ENCODE data around the gene SEMA5B. TPM values are rescaled to one million over a fixed set of nuclear protein-coding genes. Genes with fewer than 3 reads are reported as not detected.

The SEMA5B gene
- polyA plus RNA-seq, 1 experiment = not detected

DNA sequence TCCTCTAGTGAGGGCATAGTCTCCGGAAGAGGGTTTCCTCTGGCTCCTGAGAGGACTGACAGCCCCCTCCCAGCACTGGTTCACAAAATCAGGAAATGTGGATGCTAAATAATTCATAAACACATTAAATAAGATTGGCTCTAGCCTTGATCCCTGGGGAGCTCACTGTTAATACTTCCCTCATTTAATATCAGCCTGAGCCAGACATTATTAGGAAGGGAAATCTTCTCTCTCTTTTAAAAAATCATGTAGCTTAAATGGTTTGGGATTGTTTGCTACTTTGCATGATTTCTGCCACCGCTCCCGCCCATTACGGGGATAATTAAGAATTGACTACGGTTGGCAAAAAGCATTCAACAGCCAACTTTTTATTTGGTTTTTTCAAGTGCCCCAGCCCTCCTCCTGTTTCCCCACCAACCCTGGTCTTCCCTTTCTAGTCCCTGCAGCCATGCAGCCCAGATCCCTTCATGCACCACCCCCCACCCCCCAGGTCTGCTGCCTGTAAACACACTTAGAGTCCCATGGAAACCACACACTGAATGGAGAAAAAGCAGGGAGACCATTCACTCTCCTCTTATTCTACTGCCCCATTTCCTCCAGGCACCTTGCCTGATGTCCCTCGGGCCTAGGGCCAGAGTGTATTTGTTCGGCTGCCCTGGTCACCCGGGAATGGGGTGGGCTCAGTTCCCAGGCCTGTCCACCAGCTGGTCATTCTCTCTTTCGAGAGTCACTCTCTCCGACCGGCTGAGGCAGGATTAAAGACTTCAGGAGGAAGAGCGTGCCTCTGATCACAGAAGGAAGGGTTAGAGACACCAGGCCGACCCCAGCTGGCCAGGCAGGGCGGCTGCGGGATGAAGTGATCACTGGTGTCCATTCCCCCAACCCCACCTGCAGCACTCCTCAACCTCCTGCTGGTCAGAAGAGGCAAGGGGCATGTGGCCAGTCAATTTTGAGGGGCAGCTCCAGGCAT, 45.1 kb downstream of the SEMA5B start:
- no peak for DNase-seq (ENCODE audit: low read depth)
- POLR2A ChIA-PET = interaction anchor here (0.6 kb wide), 1 partner anchor 34 kb away, joined by 6 read pairs; no protein-coding TSS in a partner anchor
- H3K27me3 ChIP-seq (ENCODE audit: control insufficient read depth, insufficient read depth, low read length) = peaks cover 59% of the 10 kb centered on the region
- H3K4me3 ChIP-seq (ENCODE audit: low read depth, low read length) = no peak overlapping the region
- CTCF ChIA-PET = interaction anchor here (1.1 kb wide), 1 partner anchor 13 kb away, joined by 3 read pairs; no protein-coding TSS in a partner anchor
- TF ChIP-seq, protein P1, sequence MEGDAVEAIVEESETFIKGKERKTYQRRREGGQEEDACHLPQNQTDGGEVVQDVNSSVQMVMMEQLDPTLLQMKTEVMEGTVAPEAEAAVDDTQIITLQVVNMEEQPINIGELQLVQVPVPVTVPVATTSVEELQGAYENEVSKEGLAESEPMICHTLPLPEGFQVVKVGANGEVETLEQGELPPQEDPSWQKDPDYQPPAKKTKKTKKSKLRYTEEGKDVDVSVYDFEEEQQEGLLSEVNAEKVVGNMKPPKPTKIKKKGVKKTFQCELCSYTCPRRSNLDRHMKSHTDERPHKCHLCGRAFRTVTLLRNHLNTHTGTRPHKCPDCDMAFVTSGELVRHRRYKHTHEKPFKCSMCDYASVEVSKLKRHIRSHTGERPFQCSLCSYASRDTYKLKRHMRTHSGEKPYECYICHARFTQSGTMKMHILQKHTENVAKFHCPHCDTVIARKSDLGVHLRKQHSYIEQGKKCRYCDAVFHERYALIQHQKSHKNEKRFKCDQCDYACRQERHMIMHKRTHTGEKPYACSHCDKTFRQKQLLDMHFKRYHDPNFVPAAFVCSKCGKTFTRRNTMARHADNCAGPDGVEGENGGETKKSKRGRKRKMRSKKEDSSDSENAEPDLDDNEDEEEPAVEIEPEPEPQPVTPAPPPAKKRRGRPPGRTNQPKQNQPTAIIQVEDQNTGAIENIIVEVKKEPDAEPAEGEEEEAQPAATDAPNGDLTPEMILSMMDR (IDR thresholded peaks at IDR 0.05; ENCODE audit: insufficient read depth, low read depth, low read length) = no peak
- H3K36me3 ChIP-seq (ENCODE audit: control insufficient read depth, insufficient read depth, low read length) = no peaks in the 10 kb centered on the region

DNA sequence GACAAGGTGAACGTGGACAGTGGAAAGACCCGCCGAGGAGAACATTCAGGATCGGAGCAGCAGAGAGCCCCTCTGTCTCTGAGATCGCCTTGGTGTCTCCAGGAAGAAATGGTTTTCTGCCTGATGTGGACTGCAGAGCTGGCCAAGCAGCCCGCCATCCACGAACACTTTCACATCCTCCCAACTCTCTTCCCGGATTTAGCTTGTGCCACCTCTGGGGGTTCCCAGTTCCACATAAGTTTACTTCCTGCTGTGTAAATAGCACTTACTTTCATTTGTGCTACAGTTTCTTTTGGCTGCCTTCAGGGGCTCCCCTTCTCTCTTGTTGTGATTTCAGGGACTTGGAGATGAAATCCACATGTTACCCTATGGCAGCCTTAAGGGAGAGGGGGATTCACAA, 48.4 kb downstream of the SEMA5B start:
- CTCF ChIA-PET = no interaction called here
- TF ChIP-seq, protein P1 (IDR thresholded peaks at IDR 0.05; ENCODE audit: insufficient read depth, low read depth, low read length) = no peak
- peaks cover 39% of the 10 kb centered on the region for H3K27me3 ChIP-seq (ENCODE audit: control insufficient read depth, insufficient read depth, low read length)

DNA sequence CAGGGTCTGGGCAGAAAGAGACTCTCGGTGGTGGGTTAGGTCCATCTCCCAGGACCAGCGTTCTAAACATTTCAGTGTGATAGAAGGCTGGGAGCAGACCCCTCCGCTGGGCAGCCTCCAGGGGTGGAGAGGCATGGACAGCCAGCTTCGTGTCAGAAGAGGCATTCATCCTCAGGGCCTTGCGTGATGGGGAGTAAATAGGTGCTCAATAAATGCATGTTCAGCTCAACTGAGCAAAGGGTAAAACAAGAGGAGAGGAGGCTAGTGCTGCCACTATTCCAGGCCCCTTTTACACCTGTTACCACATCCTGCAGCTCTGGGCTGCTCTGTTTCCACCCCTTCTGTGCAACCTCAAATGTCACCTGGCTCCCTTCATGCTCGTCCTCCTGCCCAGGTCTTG, 49.0 kb downstream of the SEMA5B start:
- DNase-seq (ENCODE audit: low read depth) = no peak
- H3K36me3 ChIP-seq (ENCODE audit: control insufficient read depth, insufficient read depth, low read length) = no peaks in the 10 kb centered on the region
- TF ChIP-seq, protein P1 (IDR thresholded peaks at IDR 0.05; ENCODE audit: insufficient read depth, low read depth, low read length) = no peak
- H3K4me3 ChIP-seq (ENCODE audit: low read depth, low read length) = no peak overlapping the region
- POLR2A ChIA-PET = no interaction called here
- CTCF ChIA-PET = interaction anchor here (0.6 to 1.0 kb wide), 3 partner anchors 38 to 295 kb away, joined by 3 read pairs; no protein-coding TSS in a partner anchor
- H3K27me3 ChIP-seq (ENCODE audit: control insufficient read depth, insufficient read depth, low read length) = peaks cover 38% of the 10 kb centered on the region

More for the DNA sequence above, 48.4 kb downstream of the SEMA5B start:
- POLR2A ChIA-PET = no interaction called here
- Histone ChIP-seq H3K4me3 (ENCODE audit: low read depth, low read length) (no peak overlapping the region), H3K36me3 (ENCODE audit: control insufficient read depth, insufficient read depth, low read length) (no peaks in the 10 kb centered on the region)
- no peak for DNase-seq (ENCODE audit: low read depth)

DNA sequence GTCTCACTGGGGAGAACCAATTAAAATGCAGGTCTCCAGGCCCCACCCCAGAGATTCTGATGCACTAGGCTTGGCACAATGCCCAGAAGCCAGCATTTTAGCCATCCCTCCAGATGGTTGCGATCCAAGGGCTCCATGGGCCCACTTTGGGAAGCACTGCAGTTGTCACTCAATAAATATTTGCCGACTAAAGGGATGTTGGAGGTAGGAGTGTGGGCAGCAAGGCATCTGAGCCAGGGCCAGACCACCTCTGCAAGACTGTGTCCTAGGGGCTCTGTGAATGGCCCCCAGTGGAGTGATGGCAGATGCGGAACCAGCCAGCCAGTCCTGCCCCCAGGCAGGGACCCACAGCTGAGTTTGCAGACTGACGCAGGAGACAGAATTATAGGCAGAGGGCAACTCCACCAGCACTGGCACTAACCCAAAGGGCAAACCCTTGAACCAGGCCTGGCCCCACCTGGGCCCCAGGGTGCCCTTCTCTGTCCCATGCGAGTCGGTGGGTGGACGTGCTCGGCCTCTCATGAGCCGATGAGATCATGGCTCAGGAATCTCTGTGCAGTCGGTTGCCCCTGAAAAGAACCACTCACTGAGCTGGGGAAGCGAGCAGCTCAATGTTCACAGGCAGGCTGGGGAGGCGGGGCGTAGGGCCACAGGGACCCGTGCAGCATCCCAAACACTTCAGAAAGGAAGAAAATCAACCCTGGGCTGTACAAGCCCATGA, 49.7 kb downstream of the SEMA5B start:
- peaks cover 41% of the 10 kb centered on the region for H3K27me3 ChIP-seq (ENCODE audit: control insufficient read depth, insufficient read depth, low read length)
- H3K36me3 ChIP-seq (ENCODE audit: control insufficient read depth, insufficient read depth, low read length) = no peaks in the 10 kb centered on the region
- no peak overlapping the region for H3K4me3 ChIP-seq (ENCODE audit: low read depth, low read length)
- POLR2A ChIA-PET = no interaction called here
- CTCF ChIA-PET = interaction anchor here (0.6 to 1.1 kb wide), 4 partner anchors 14 to 295 kb away, joined by 3 read pairs; no protein-coding TSS in a partner anchor
- no peak for DNase-seq (ENCODE audit: low read depth)
- TF ChIP-seq, protein P1 (IDR thresholded peaks at IDR 0.05; ENCODE audit: insufficient read depth, low read depth, low read length) = no peak

DNA sequence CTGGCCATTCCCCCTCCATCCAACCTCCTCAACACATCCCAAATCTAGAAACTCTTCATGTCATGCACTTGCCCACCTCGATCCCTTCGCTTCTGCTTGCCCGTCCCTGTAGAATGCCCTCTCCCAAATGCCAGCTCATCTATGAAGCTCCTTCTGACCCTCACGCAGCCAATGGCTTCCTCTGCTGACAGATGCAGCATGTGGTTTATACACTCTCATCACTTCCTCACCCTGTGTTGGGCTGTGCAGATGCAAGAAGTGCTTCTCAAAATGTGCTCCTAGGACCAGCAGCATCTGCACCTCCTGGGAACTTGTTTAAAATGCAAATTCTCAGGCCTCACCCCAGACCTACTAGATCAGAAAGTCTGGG, 51.7 kb downstream of the SEMA5B start:
- ChIA-PET POLR2A (no interaction called here), CTCF (interaction anchor here (0.6 to 0.7 kb wide), 2 partner anchors 21 to 116 kb away, joined by 3 to 4 read pairs; no protein-coding TSS in a partner anchor)
- TF ChIP-seq, protein P1 (IDR thresholded peaks at IDR 0.05; ENCODE audit: insufficient read depth, low read depth, low read length) = no peak
- H3K4me3 ChIP-seq (ENCODE audit: low read depth, low read length) = no peak overlapping the region
- DNase-seq (ENCODE audit: low read depth) = no peak
- H3K27me3 ChIP-seq (ENCODE audit: control insufficient read depth, insufficient read depth, low read length) = peaks cover 41% of the 10 kb centered on the region
- H3K36me3 ChIP-seq (ENCODE audit: control insufficient read depth, insufficient read depth, low read length) = no peaks in the 10 kb centered on the region

Measured in BJ (cell line).